PFSK-1 (cell line): ENCODE measurements around the gene KCTD1.

ENCODE experiments used
- POLR2AphosphoS5 ChIP-seq: IDR thresholded peaks from 2 replicates; pipeline ENCODE4 v1.6.1; 2012; ENCODE audit warnings: low read depth, mild to moderate bottlenecking, control low read depth, low read length, moderate library complexity
- REST ChIP-seq, 2 experiments: IDR thresholded peaks; 2 replicates each; pipeline versions ENCODE4 v1.6.1 to v1.8.0; 2011 to 2012; ENCODE audit warnings: low read depth in 2 of 2, low read length in 2 of 2, control low read depth in 1 of 2, inconsistent platforms in 1 of 2, mild to moderate bottlenecking in 1 of 2, moderate library complexity in 1 of 2; ENCODE audit not compliant: insufficient read depth in 1 of 2

- no peak for TF ChIP-seq POLR2AphosphoS5
- TF ChIP-seq REST (IDR thresholded peaks at IDR 0.05; ENCODE audit: insufficient read depth in 1 of 2, low read depth in 2 of 2, low read length in 2 of 2), result no peak
These were observed 89.0 kb downstream of the KCTD1 start for GRCh38 chr18:26459340-26459739.
